Measurements from ENCODE around the gene TMEM123. TPM values are rescaled to one million over a fixed set of nuclear protein-coding genes. Genes with fewer than 3 reads are reported as not detected.

The TMEM123 gene
- total RNA-seq, 1 donor from 2014 or later: 70.2 TPM

DNA sequence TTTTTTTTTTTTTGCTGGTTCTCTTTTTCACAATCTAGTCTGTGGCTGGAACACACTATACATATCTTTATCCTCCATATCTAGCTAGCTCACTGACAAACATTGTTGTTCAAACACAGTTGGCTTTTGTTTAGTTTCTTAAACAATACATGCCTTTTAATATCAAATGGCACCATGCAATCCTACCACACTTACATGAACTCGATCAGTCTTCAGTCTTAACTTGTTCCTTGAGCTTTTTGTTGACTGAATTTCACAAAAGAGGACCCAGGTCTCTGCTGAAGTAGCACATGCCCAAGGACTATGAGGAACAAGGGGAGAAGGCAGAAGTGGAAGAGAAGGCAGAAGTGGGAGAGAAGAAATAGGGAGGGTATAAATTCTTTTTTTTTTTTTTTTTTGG is 25.5 kb downstream of the TMEM123 start:
- H3K9me3 ChIP-seq (replicated peaks): no peaks in the 10 kb centered on the region

GRCh38 chr11:102426570-102426969 is 26.0 kb downstream of the TMEM123 start:
- DNase-seq: no peak
- intact Hi-C loops (cut with micrococcal nuclease): no loop called here
- TF ChIP-seq, protein P1, sequence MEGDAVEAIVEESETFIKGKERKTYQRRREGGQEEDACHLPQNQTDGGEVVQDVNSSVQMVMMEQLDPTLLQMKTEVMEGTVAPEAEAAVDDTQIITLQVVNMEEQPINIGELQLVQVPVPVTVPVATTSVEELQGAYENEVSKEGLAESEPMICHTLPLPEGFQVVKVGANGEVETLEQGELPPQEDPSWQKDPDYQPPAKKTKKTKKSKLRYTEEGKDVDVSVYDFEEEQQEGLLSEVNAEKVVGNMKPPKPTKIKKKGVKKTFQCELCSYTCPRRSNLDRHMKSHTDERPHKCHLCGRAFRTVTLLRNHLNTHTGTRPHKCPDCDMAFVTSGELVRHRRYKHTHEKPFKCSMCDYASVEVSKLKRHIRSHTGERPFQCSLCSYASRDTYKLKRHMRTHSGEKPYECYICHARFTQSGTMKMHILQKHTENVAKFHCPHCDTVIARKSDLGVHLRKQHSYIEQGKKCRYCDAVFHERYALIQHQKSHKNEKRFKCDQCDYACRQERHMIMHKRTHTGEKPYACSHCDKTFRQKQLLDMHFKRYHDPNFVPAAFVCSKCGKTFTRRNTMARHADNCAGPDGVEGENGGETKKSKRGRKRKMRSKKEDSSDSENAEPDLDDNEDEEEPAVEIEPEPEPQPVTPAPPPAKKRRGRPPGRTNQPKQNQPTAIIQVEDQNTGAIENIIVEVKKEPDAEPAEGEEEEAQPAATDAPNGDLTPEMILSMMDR (IDR thresholded peaks at IDR 0.05; ENCODE audit: borderline replicate concordance): no peak
- Histone ChIP-seq H3K27ac (replicated peaks) (no peak overlapping the region), H3K4me3 (no peak overlapping the region), H3K36me3 (peaks cover under 1% of the 10 kb centered on the region), H3K9me3 (replicated peaks) (no peaks in the 10 kb centered on the region), H3K27me3 (ENCODE audit: low read depth) (no peaks in the 10 kb centered on the region), H3K4me1 (peaks cover 52% of the 10 kb centered on the region)

More for the DNA sequence above, 25.5 kb downstream of the TMEM123 start:
- intact Hi-C loops (cut with micrococcal nuclease): no loop called here
- Histone ChIP-seq H3K36me3 (peaks cover 5% of the 10 kb centered on the region), H3K27me3 (ENCODE audit: low read depth) (no peaks in the 10 kb centered on the region), H3K4me1 (peaks cover 52% of the 10 kb centered on the region), H3K27ac (replicated peaks) (no peak overlapping the region), H3K4me3 (no peak overlapping the region)
- no peak for DNase-seq
- TF ChIP-seq, protein P1 (IDR thresholded peaks at IDR 0.05; ENCODE audit: borderline replicate concordance): no peak

- no peak overlapping the region for H3K27ac ChIP-seq (replicated peaks)
- H3K27me3 ChIP-seq (ENCODE audit: low read depth): no peaks in the 10 kb centered on the region
- H3K9me3 ChIP-seq (replicated peaks): no peaks in the 10 kb centered on the region
- intact Hi-C loops (cut with micrococcal nuclease): no loop called here
- TF ChIP-seq, protein P1 (IDR thresholded peaks at IDR 0.05; ENCODE audit: borderline replicate concordance): no peak
- no peaks in the 10 kb centered on the region for H3K36me3 ChIP-seq
- H3K4me1 ChIP-seq: peaks cover 48% of the 10 kb centered on the region
- no peak for DNase-seq
- H3K4me3 ChIP-seq: no peak overlapping the region
Observed at GRCh38 chr11:102426000-102426399, 26.6 kb downstream of the TMEM123 start.

- no peak for DNase-seq
- TF ChIP-seq, protein P1 (IDR thresholded peaks at IDR 0.05; ENCODE audit: borderline replicate concordance): no peak
- no peak overlapping the region for H3K27ac ChIP-seq (replicated peaks)
- H3K9me3 ChIP-seq (replicated peaks): no peaks in the 10 kb centered on the region
- peaks cover 36% of the 10 kb centered on the region for H3K4me1 ChIP-seq
- intact Hi-C loops (cut with micrococcal nuclease): no loop called here
- no peaks in the 10 kb centered on the region for H3K27me3 ChIP-seq (ENCODE audit: low read depth)
- no peaks in the 10 kb centered on the region for H3K36me3 ChIP-seq
- H3K4me3 ChIP-seq: no peak overlapping the region
Observed at GRCh38 chr11:102423936-102424335, 28.6 kb downstream of the TMEM123 start.

GRCh38 chr11:102422817-102423712 is 29.5 kb downstream of the TMEM123 start:
- peaks cover 8% of the 10 kb centered on the region for H3K9me3 ChIP-seq (replicated peaks)
- H3K27me3 ChIP-seq (ENCODE audit: low read depth): no peaks in the 10 kb centered on the region
- H3K36me3 ChIP-seq: no peaks in the 10 kb centered on the region
- intact Hi-C loops (cut with micrococcal nuclease): no loop called here
- H3K4me1 ChIP-seq: peaks cover 30% of the 10 kb centered on the region
- no peak overlapping the region for H3K27ac ChIP-seq (replicated peaks)
- TF ChIP-seq, protein P1 (IDR thresholded peaks at IDR 0.05; ENCODE audit: borderline replicate concordance): no peak
- no peak for DNase-seq
- no peak overlapping the region for H3K4me3 ChIP-seq
